GM12864 (cell line): Measurements from ENCODE around the gene PRIM2.
"Not testable (repeated sequence)": the region's sequence is repeated elsewhere in the genome, so short reads cannot be mapped to it uniquely, and the experiment has no call there.

Experiments used
- DNase-seq: peaks from one replicate; pipeline ENCODE4 v3.0.0-alpha.2; 2011; ENCODE audit warnings: low read depth
- H3K4me3 ChIP-seq: 2 replicates; pipeline ENCODE4 v1.5.1; 2011; ENCODE audit warnings: mild to moderate bottlenecking, low read depth, low read length, control low read depth
- CTCF ChIP-seq: IDR thresholded peaks from 2 replicates; pipeline ENCODE4 v1.5.1; 2011; ENCODE audit warnings: low read depth, mild to moderate bottlenecking, moderate library complexity, low read length, control low read depth, inconsistent platforms; ENCODE audit errors: missing control alignments

Gene PRIM2

GRCh38 chr6:57302477-57302876 lies 15.0 kb upstream of the PRIM2 start:
- DNase-seq = no peak
- H3K4me3 ChIP-seq = no peak overlapping the region
- TF ChIP-seq CTCF = no peak

GRCh38 chr6:57303931-57304681 lies 13.3 kb upstream of the PRIM2 start:
- TF ChIP-seq CTCF = no peak
- DNase-seq = no peak
- no peak overlapping the region for H3K4me3 ChIP-seq

- no peak overlapping the region for H3K4me3 ChIP-seq
- no peak for DNase-seq
- TF ChIP-seq CTCF = no peak
Measured at GRCh38 chr6:57305107-57305506, 12.3 kb upstream of the PRIM2 start.

DNA sequence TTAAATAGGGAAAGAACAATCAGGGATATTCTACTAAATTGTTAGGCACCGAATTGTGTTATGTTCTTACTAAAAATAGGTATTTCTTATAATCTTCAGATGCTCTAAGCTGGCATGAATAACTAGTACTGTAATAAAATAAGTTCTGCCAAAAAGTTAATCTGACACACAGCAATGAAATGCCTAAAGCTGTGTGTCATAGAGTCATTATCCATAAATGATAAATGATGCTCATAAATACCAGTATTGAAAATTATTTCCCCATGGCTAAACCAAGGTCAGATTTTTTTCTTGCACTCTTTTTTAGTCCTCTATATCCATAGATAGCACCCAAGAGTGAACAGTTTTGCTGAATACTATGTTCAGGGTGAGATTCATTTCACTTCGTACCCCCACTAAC lies 11.7 kb upstream of the PRIM2 start:
- no peak overlapping the region for H3K4me3 ChIP-seq

GRCh38 chr6:57306273-57306672 lies 11.2 kb upstream of the PRIM2 start:
- no peak for TF ChIP-seq CTCF
- DNase-seq = no peak
- H3K4me3 ChIP-seq = no peak overlapping the region

More for the DNA sequence above, 11.7 kb upstream of the PRIM2 start:
- no peak for DNase-seq
- TF ChIP-seq CTCF = no peak

DNA sequence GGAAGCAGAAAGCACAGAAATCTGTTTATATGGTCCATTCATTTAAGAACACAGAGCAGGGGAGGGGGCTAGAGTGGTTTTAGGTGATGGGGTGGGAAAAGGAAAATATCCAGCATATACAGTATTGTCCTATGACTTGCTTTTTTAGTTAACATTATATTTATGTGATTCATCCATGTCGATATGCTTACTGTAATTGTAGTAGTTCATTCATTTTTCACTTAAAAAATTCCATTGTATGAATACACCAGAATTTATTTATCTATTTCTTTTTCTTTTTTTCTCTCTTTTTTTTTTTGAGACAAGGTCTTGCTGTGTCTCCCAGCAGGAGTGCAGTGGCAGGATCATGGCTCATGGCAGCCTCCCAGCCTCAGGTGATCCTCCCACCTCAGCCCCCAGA lies 9.6 kb upstream of the PRIM2 start:
- no peak for DNase-seq
- no peak overlapping the region for H3K4me3 ChIP-seq
- TF ChIP-seq CTCF = no peak

DNA sequence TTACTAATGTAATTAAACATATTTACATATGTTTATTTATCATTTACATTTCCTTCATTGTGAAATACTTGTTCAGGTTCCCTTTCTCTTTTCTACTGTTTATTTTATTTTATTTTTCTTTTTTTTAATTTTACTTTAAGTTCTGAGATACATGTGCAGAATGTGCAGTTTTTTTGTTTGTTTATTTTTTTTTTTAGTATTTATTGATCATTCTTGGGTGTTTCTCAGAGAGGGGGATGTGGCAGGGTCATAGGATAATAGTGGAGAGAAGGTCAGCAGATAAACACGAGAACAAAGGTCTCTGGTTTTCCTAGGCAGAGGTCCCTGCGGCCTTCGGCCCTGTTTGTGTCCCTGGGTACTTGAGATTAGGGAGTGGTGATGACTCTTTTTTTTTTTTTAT lies 8.7 kb upstream of the PRIM2 start:
- DNase-seq, H3K4me3 ChIP-seq: not testable (repeated sequence)

- not testable (repeated sequence) for DNase-seq, H3K4me3 ChIP-seq
Measured at GRCh38 chr6:57310095-57310816, 7.2 kb upstream of the PRIM2 start.
